Lung (tissue), 16 donors: ENCODE data around the gene ZNF479. TPM values are rescaled to one million over a fixed set of nuclear protein-coding genes. Genes with fewer than 3 reads are reported as not detected.
"Not testable (repeated sequence)": the region's sequence is repeated elsewhere in the genome, so short reads cannot be mapped to it uniquely, and the experiment has no call there.

Experiments
- ATAC-seq: fragments of 200-7000 bp; cut with Tn5 transposase; one replicate; pipeline ENCODE4 v1.9.1; 2020; ENCODE audit warnings: moderate number of reproducible peaks; ENCODE audit not compliant: insufficient read depth, low FRiP score
- DNase-seq, 3 donors: peaks; one replicate each; pipeline ENCODE4 v3.0.0-alpha.2; 2013 to 2017
- H3K27ac ChIP-seq, 2 donors: one replicate each; pipeline ENCODE4 v1.5.1; 2013; ENCODE audit warnings: mild to moderate bottlenecking in 2 of 2, moderate library complexity in 2 of 2, control low read depth in 1 of 2, inconsistent platforms in 1 of 2, low read depth in 1 of 2, low read length in 1 of 2
- H3K27me3 ChIP-seq, 3 donors: one replicate each; pipeline ENCODE4 v1.5.1; 2013; ENCODE audit warnings: low read length in 2 of 3; ENCODE audit not compliant: control insufficient read depth in 3 of 3, insufficient read depth in 3 of 3
- H3K36me3 ChIP-seq, 4 donors: one replicate each; pipeline ENCODE4 v1.5.1; 2013; ENCODE audit warnings: low read length in 4 of 4, mild to moderate bottlenecking in 1 of 4, moderate library complexity in 1 of 4; ENCODE audit not compliant: control insufficient read depth in 4 of 4, insufficient read depth in 4 of 4
- H3K4me1 ChIP-seq, 5 donors: one replicate each; pipeline ENCODE4 v1.5.1; 2013; ENCODE audit warnings: low read length in 5 of 5, mild to moderate bottlenecking in 2 of 5, moderate library complexity in 1 of 5; ENCODE audit not compliant: control insufficient read depth in 5 of 5, insufficient read depth in 5 of 5
- H3K4me3 ChIP-seq: one replicate; pipeline ENCODE4 v1.5.1; 2013; ENCODE audit warnings: mild to moderate bottlenecking, control low read depth, moderate library complexity
- H3K9ac ChIP-seq, 2 donors: one replicate each; pipeline ENCODE4 v1.5.1; 2013; ENCODE audit warnings: low read length in 2 of 2, control low read depth in 1 of 2; ENCODE audit not compliant: insufficient read depth in 1 of 2
- H3K9me3 ChIP-seq, 4 donors: one replicate each; pipeline ENCODE4 v1.5.1; 2013; ENCODE audit warnings: low read length in 3 of 4, mild to moderate bottlenecking in 1 of 4, moderate library complexity in 1 of 4; ENCODE audit not compliant: control insufficient read depth in 4 of 4, insufficient read depth in 3 of 4
- WGBS, 2 donors: extraction: QIAGEN DNeasy Blood & Tissue Kit; methylation state at CpG; one replicate each; pipeline ENCODE4 v1.1.7; 2013; 5-methylcytosine and 5-hydroxymethylcytosine counted together
- long read RNA-seq, 5 donors: transcript quantifications; one replicate each; lab custom pipeline, GENCODE V29; 2026
- polyA plus RNA-seq, 2 donors: library from polyadenylated mRNA; stranded (reverse); fragments of 200-250 nt; gene quantifications; one replicate each; pipeline ENCODE4 v1.2.1, GENCODE V29; 2013
- total RNA-seq, 2 donors: library from RNA; depleted of rRNA in 1 of 2; stranded (reverse); fragments of >200 nt in 1 of 2; gene quantifications; one replicate each; pipeline ENCODE4 v1.2.1, GENCODE V29; 2014 to 2021
- TF ChIP-seq, protein P1 (sequence below): IDR thresholded peaks from 2 replicates; pipeline ENCODE4 v1.5.1; 2012; ENCODE audit warnings: mild to moderate bottlenecking; ENCODE audit errors: control extremely low read depth, extremely low read depth
- donor health status: control.
- donor health status: control.
- donor health status: Bipolar disorder and iron deficiency.
- donor health status: healthy.
- donor health status: DM: yes; HTN: yes; CAD: no.

Gene ZNF479
- not detected for total RNA-seq
- not detected for polyA plus RNA-seq
- long read RNA-seq, donor 1: 0 reads
- long read RNA-seq, donor 2: 0 reads
- long read RNA-seq, donor 3: 0 reads
- long read RNA-seq, donor 4: 0 reads
- long read RNA-seq, donor 5: 0 reads

DNA sequence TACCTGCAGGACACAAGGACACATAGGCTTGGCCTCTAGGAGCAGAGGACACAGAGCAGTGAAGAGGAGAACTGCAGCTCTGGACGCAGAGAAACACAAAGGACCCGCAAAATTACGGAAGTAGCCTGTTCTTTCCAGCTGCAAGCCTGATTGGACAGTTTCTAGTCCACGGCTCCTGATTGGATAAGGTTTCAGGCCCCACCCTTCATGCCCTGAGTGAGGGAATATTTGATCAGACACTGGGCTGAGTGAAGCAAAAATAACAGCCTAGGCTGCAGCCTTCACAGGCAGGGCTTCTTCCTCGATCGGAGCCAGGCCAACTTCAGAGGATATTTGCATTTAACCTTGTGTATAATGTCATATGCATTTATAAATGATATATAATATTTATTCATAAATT, at the start of gene ZNF479:
Gene ZNF479 (minus strand): TSS at position 101 of the 400 bp plus-strand sequence. CDS start 112 bp downstream, outside the sequence.
- ATAC-seq, H3K9ac ChIP-seq, DNase-seq, H3K27me3 ChIP-seq, H3K4me3 ChIP-seq, H3K36me3 ChIP-seq, H3K4me1 ChIP-seq, H3K27ac ChIP-seq: not testable (repeated sequence)
- WGBS, 2 donors: 92% methylated on average over 6 of the region's 6 CpGs
- H3K9me3 ChIP-seq: peaks cover 0 to 16% (median 8%) of the 10 kb centered on the region in 4 donors

DNA sequence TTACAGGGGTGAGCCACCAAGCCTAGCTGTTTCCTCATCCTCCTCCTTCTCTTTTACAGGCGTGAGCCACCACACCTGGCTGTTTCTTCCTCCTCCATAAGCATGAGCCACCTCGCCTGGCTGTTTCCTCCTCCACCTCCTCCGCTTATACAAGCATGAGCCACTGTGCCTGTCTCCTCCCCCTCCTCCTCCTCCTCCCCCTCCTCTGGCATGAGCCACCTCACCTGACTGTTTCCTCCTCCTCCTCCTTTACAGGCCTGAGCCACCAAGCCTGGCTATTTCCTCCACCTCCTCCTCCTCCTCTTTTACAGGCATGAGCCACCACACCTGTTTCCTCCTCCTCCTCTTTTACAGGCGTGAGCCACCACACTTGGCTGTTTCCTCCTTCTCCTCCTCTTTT, 49.8 kb upstream of the ZNF479 start:
- no peak overlapping the region for H3K9ac ChIP-seq
- WGBS, 2 donors: 70 to 81% methylated on average over 4 of the region's 4 CpGs
- DNase-seq (no peak), ATAC-seq (no peak)
- H3K27me3 ChIP-seq: no peaks in the 10 kb centered on the region
- H3K27ac ChIP-seq: no peak overlapping the region
- TF ChIP-seq, protein P1, sequence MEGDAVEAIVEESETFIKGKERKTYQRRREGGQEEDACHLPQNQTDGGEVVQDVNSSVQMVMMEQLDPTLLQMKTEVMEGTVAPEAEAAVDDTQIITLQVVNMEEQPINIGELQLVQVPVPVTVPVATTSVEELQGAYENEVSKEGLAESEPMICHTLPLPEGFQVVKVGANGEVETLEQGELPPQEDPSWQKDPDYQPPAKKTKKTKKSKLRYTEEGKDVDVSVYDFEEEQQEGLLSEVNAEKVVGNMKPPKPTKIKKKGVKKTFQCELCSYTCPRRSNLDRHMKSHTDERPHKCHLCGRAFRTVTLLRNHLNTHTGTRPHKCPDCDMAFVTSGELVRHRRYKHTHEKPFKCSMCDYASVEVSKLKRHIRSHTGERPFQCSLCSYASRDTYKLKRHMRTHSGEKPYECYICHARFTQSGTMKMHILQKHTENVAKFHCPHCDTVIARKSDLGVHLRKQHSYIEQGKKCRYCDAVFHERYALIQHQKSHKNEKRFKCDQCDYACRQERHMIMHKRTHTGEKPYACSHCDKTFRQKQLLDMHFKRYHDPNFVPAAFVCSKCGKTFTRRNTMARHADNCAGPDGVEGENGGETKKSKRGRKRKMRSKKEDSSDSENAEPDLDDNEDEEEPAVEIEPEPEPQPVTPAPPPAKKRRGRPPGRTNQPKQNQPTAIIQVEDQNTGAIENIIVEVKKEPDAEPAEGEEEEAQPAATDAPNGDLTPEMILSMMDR: no peak
- H3K36me3 ChIP-seq: no peaks in the 10 kb centered on the region
- H3K4me1 ChIP-seq: no peaks in the 10 kb centered on the region
- H3K9me3 ChIP-seq: peaks cover 0 to 50% (median 13%) of the 10 kb centered on the region in 4 donors
- H3K4me3 ChIP-seq: no peak overlapping the region

DNA sequence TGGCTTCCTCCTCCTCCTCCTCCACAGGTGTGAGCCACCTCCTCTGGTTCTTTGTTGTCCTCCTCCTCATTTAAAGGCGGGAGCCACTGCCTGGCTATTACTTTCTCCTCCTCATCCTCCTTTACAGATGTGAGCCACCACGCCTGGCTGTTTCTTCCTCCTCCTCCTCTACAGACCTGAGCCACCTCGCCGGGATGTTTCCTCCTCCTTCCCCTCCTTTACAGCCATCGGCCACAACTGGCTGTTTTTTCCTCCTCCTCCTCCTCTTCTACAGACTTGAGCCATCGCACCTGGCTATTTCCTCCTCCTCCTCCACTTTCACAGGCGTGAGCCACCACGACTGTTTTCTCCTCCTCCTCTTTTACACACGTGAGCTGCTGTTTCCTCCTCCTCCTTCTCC, 49.0 kb upstream of the ZNF479 start:
- TF ChIP-seq, protein P1: no peak
- 71 to 80% methylated on average over 9 of the region's 9 CpGs for WGBS, 2 donors
- peaks cover 0 to 54% (median 15%) of the 10 kb centered on the region in 4 donors for H3K9me3 ChIP-seq

DNA sequence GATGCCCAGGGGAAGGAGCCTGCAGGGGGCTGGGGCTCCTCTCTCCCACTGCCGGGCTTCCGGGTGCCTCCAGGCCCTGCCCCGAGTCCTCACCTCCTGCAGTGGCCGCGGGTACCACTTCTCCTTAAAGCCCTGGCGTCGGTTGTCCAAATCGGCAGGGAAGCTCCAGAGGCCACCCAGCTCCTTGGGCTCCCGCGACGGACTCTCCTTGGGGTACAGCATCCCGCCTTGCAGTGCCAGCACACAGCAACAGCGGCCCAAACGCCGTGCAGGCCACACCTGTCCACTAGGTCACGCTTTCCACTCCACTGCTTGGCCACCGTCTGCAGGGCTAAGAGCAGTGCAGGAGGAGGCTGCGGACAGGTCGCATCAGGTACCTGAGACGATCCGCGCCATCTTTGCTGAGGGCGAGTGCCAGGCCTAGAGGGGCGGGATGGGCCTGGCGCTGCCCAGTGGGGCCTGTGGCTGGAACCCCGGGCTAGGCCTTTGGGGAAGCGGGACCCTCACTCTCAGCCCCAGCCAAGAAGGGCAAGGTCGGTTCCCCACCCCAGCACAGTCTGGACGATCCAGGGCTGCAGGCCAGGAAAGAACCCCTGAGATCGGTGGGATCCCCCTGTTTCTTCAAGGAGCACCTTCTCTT, 47.7 kb upstream of the ZNF479 start:
- Histone ChIP-seq H3K36me3 (no peaks in the 10 kb centered on the region), H3K4me1 (no peaks in the 10 kb centered on the region), H3K9me3 (peaks cover 0 to 58% (median 17%) of the 10 kb centered on the region in 4 donors), H3K27me3 (no peaks in the 10 kb centered on the region), H3K27ac (no peak overlapping the region), H3K4me3 (no peak overlapping the region), H3K9ac (no peak overlapping the region)
- DNase-seq (no peak), ATAC-seq (no peak)
- TF ChIP-seq, protein P1: no peak
- WGBS, 2 donors: 91 to 92% methylated on average over 30 of the region's 30 CpGs

More for the DNA sequence above, 49.0 kb upstream of the ZNF479 start:
- H3K27me3 ChIP-seq: no peaks in the 10 kb centered on the region
- DNase-seq: no peak
- ATAC-seq: no peak
- no peak overlapping the region for H3K27ac ChIP-seq
- H3K4me3 ChIP-seq: no peak overlapping the region
- no peaks in the 10 kb centered on the region for H3K36me3 ChIP-seq
- H3K4me1 ChIP-seq: no peaks in the 10 kb centered on the region
- no peak overlapping the region for H3K9ac ChIP-seq
